ENCODE measurements around the gene ANTXR1. TPM values are rescaled to one million over a fixed set of nuclear protein-coding genes. Genes with fewer than 3 reads are reported as not detected.

The ANTXR1 gene
- total and polyA plus RNA-seq, 2 donors (not counting 3 experiments of a cell fraction or from before 2014, with no cell fraction given), result 4.2 to 17.3 TPM

DNA sequence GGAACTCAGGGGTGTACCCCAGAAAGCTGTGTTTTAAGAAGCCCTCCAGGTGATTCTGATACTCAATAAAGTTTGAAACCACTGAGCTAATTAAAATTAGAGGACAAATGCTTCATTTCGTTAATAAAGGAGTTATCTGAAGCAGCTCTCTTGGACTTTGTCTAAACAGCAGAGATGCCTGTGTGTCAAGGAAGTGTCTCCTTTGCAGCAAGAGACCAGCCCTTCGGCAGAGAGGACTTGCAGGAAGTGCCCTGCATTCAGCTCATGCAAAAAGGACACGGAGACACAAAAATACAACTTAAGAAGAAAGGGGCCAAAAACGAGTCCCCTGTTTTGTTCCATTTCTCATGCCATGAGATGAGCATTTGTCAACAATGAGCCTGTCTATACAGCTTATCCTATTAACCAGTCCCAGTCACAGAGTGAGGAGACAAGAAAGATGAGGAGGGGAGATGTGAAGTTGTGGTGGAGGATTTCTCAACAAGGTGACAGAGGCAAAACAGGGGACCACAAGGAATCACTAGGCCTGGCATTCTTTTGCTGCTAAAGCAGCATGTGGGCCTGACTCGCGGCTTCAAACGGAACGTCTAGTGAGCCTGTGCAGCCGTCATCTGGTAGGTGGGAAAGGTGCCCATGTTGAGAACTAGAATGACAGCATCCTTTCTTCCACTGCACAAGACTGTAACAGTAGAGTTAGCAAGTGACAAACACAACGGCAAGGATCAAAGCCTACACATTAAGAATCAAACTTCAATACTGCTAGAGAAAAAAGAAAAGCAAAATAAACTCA is 152.3 kb downstream of the ANTXR1 start:
- no peak for TF ChIP-seq JUN (IDR thresholded peaks at IDR 0.05; ENCODE audit: borderline replicate concordance, insufficient read depth, insufficient read length, low read depth)
- no peak for TF ChIP-seq POLR2A (IDR thresholded peaks at IDR 0.05; ENCODE audit: low read depth, low read length)
- no peak for TF ChIP-seq POLR2AphosphoS5 (IDR thresholded peaks at IDR 0.05; ENCODE audit: insufficient read depth, low read depth, low read length)
- TF ChIP-seq FOS (IDR thresholded peaks at IDR 0.05; ENCODE audit: borderline replicate concordance, insufficient read depth, low read length), result no peak
- TF ChIP-seq, protein P1, sequence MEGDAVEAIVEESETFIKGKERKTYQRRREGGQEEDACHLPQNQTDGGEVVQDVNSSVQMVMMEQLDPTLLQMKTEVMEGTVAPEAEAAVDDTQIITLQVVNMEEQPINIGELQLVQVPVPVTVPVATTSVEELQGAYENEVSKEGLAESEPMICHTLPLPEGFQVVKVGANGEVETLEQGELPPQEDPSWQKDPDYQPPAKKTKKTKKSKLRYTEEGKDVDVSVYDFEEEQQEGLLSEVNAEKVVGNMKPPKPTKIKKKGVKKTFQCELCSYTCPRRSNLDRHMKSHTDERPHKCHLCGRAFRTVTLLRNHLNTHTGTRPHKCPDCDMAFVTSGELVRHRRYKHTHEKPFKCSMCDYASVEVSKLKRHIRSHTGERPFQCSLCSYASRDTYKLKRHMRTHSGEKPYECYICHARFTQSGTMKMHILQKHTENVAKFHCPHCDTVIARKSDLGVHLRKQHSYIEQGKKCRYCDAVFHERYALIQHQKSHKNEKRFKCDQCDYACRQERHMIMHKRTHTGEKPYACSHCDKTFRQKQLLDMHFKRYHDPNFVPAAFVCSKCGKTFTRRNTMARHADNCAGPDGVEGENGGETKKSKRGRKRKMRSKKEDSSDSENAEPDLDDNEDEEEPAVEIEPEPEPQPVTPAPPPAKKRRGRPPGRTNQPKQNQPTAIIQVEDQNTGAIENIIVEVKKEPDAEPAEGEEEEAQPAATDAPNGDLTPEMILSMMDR (IDR thresholded peaks at IDR 0.05; ENCODE audit: extremely low read depth in 1 of 2, insufficient read depth in 1 of 2, low read depth in 1 of 2, low read length in 2 of 2), result no peak
- TF ChIP-seq GATA2 (IDR thresholded peaks at IDR 0.05; ENCODE audit: insufficient read depth, insufficient read length, low read depth, low read length), result no peak
- no peak for TF ChIP-seq EZH2 (IDR thresholded peaks at IDR 0.05; ENCODE audit: borderline replicate concordance, low read depth, low read length, severe bottlenecking)
- no peak for TF ChIP-seq MYC (IDR thresholded peaks at IDR 0.05; ENCODE audit: low read depth, low read length)
- TF ChIP-seq, protein P2, sequence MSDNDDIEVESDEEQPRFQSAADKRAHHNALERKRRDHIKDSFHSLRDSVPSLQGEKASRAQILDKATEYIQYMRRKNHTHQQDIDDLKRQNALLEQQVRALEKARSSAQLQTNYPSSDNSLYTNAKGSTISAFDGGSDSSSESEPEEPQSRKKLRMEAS (IDR thresholded peaks at IDR 0.05; ENCODE audit: insufficient read depth, insufficient read length), result no peak

More for the DNA sequence above, 152.3 kb downstream of the ANTXR1 start:
- Histone ChIP-seq H3K27me3 (ENCODE audit: control insufficient read depth in 2 of 2, insufficient read depth in 2 of 2, low read length in 2 of 2) (no peaks in the 10 kb centered on the region), H3K4me3 (replicated peaks in 1 of 3; ENCODE audit: insufficient read depth in 1 of 3, low read depth in 1 of 3, low read length in 3 of 3) (no peak overlapping the region), H3K79me2 (ENCODE audit: control insufficient read depth, insufficient read depth, low read length) (no peaks in the 10 kb centered on the region), H3K9ac (replicated peaks; ENCODE audit: extremely low read depth, insufficient read depth, low read length) (no peak overlapping the region), H3K36me3 (ENCODE audit: control insufficient read depth in 2 of 2, extremely low read depth in 1 of 2, insufficient read depth in 2 of 2, low read length in 2 of 2) (no peaks in the 10 kb centered on the region), H3K4me2 (ENCODE audit: insufficient read depth, low read length) (no peak overlapping the region), H2AFZ (ENCODE audit: low read depth, low read length) (no peak overlapping the region), H3K27ac (ENCODE audit: insufficient read depth, low read depth, low read length) (peak overlapping the region; percentile 95), H3K4me1 (ENCODE audit: control insufficient read depth, extremely low read depth, insufficient read depth, low read length) (peaks cover 40% of the 10 kb centered on the region), H3K9me3 (replicated peaks; ENCODE audit: control insufficient read depth, insufficient read depth, low read length) (no peaks in the 10 kb centered on the region), H3K9me1 (replicated peaks; ENCODE audit: control insufficient read depth, extremely low read depth, insufficient read depth, low read length) (no peaks in the 10 kb centered on the region), H4K20me1 (replicated peaks; ENCODE audit: control insufficient read depth, extremely low read depth, insufficient read depth, low read length) (no peaks in the 10 kb centered on the region)
- DNase-seq (ENCODE audit: low read depth, low spot score) (no peak), FAIRE-seq (no peak)
- ChIA-PET CTCF (interaction anchor here (0.8 to 4.2 kb wide), 10 partner anchors 8 to 222 kb away, joined by 3 to 16 read pairs (median 4); no protein-coding TSS in a partner anchor), POLR2A (interaction anchor here (0.6 kb wide), 1 partner anchor 224 kb away, joined by 3 read pairs; no protein-coding TSS in a partner anchor)
- intact Hi-C loops (cut with micrococcal nuclease) (no loop called here), dilution Hi-C loops (cut with MboI; ENCODE audit: extremely low pct_ligation_motif_present, low sequenced_read_pairs) (no loop called here)
- no TSS peak for BruUV-seq (replicated peaks)
